K562 (cell line): Measurements from ENCODE around the gene CEP192. TPM values are rescaled to one million over a fixed set of nuclear protein-coding genes. Genes with fewer than 3 reads are reported as not detected.

ENCODE experiments used
- CHD1 ChIP-seq: fragments of 200-600 bp; sonication (generic); IDR thresholded peaks from one replicate; pipeline ENCODE4 v1.6.1; 2012; ENCODE audit warnings: mild to moderate bottlenecking, moderate library complexity, low read length, inconsistent platforms
- COPS2 ChIP-seq: fragments of 450-650 bp; conservative IDR thresholded peaks from 2 replicates; pipeline ENCODE4 v1.6.1; 2016; ENCODE audit warnings: mild to moderate bottlenecking, moderate library complexity
- DDX20 ChIP-seq: fragments of 450-650 bp; IDR thresholded peaks from 2 replicates; pipeline ENCODE4 v1.6.1; 2016; ENCODE audit warnings: missing genetic modification characterization, low read depth, mild to moderate bottlenecking, missing compliant biosample characterization, moderate library complexity
- ETV5 ChIP-seq: sonication (generic); formaldehyde crosslinking; IDR thresholded peaks from 2 replicates; pipeline ENCODE4 v1.4.0; 2020; ENCODE audit warnings: low read depth, mild to moderate bottlenecking, missing genetic modification reagents
- HMGN3 ChIP-seq: IDR thresholded peaks from 2 replicates; pipeline ENCODE4 v1.6.1; 2011; ENCODE audit warnings: borderline replicate concordance, low read depth, mild to moderate bottlenecking, mixed read lengths, low read length; ENCODE audit not compliant: insufficient read length; ENCODE audit errors: extremely low read depth
- KDM2B ChIP-seq: fragments of 250-450 bp; sonication (Bioruptor Pico); IDR thresholded peaks from 2 replicates; pipeline ENCODE4 v1.8.0; 2021; ENCODE audit warnings: mild to moderate bottlenecking, moderate library complexity
- NCOR1 ChIP-seq: fragments of 450-650 bp; IDR thresholded peaks from 2 replicates; pipeline ENCODE4 v1.6.1; 2016; ENCODE audit warnings: mild to moderate bottlenecking, moderate library complexity
- POLR3A ChIP-seq: IDR thresholded peaks from 2 replicates; pipeline ENCODE4 v1.6.1; 2011; ENCODE audit warnings: borderline replicate concordance, mild to moderate bottlenecking, moderate library complexity; ENCODE audit not compliant: insufficient read length, insufficient read depth; ENCODE audit errors: extremely low read depth
- POLR3G ChIP-seq: IDR thresholded peaks from 2 replicates; pipeline ENCODE4 v1.6.1; 2011; ENCODE audit not compliant: insufficient read length, insufficient replicate concordance; ENCODE audit errors: extremely low read depth
- PTRF ChIP-seq: fragments of 450-650 bp; IDR thresholded peaks from 2 replicates; pipeline ENCODE4 v1.6.1; 2016; ENCODE audit warnings: mild to moderate bottlenecking, missing genetic modification characterization, missing compliant biosample characterization
- TGIF2 ChIP-seq: sonication (generic); formaldehyde crosslinking; IDR thresholded peaks from 2 replicates; pipeline ENCODE4 v1.8.1; 2022; ENCODE audit warnings: mild to moderate bottlenecking, missing genetic modification reagents, moderate library complexity
- ZBTB1 ChIP-seq: sonication (generic); formaldehyde crosslinking; IDR thresholded peaks from 2 replicates; pipeline ENCODE4 v1.8.1; 2023; ENCODE audit warnings: missing genetic modification reagents, low read depth, mild to moderate bottlenecking, borderline replicate concordance
- polyA plus RNA-seq, 8 experiments: library from polyadenylated mRNA; depleted of rRNA in 4 of 8; stranded (reverse) in 5 of 8; unstranded in 3 of 8; fragments of >200 nt; fragmentation: Nextera tagmentation in 2 of 8; fragmentation: Illumina TruSeq in 1 of 8; extraction: Ambion mirVana in 2 of 8; extraction: Trizol in 1 of 8; gene quantifications; 2 replicates each; pipeline versions ENCODE4 v1.2.1 to v1.2.3, GENCODE V29; 2011 to 2014; ENCODE audit warnings: inconsistent platforms in 1 of 8, missing spikeins in 1 of 8
- total RNA-seq, 7 experiments: library from RNA; depleted of rRNA in 6 of 7; stranded (reverse); fragments of >200 nt in 6 of 7; fragmentation: Illumina TruSeq in 2 of 7; extraction: Trizol in 2 of 7; gene quantifications; 2 replicates each; pipeline versions ENCODE4 v1.2.1 to v1.2.3, GENCODE V29; 2011 to 2021; ENCODE audit warnings: low replicate concordance in 1 of 7
- TF ChIP-seq, protein P1 (sequence below): conservative IDR thresholded peaks from 2 replicates; pipeline ENCODE4 v1.6.1; 2011; ENCODE audit warnings: low read depth, mild to moderate bottlenecking, low read length; ENCODE audit not compliant: control insufficient read depth
- TF ChIP-seq, protein P2 (sequence below): fragments of 250-450 bp; sonication (Bioruptor Pico); IDR thresholded peaks from 2 replicates; pipeline ENCODE4 v1.9.0; 2021; ENCODE audit warnings: mild to moderate bottlenecking, inconsistent platforms
- TF ChIP-seq, protein P3 (sequence below), 2 experiments: IDR thresholded peaks in 1 of 2; conservative IDR thresholded peaks in 1 of 2; 2 replicates each; pipeline ENCODE4 v1.6.1; 2016; ENCODE audit warnings: low read depth in 2 of 2, mild to moderate bottlenecking in 1 of 2, missing compliant biosample characterization in 1 of 2, missing genetic modification characterization in 1 of 2, moderate library complexity in 1 of 2
- TF ChIP-seq, protein P4 (sequence below): sonication (generic); formaldehyde crosslinking; IDR thresholded peaks from 2 replicates; pipeline ENCODE4 v1.8.1; 2023; ENCODE audit warnings: mild to moderate bottlenecking, missing genetic modification reagents

The CEP192 gene
- total and polyA plus RNA-seq, 9 of the 15 experiments (the other 6 are each of a cell fraction or from before 2014, with no cell fraction given) = 14.4 to 54.4 (median 35.8) TPM

DNA sequence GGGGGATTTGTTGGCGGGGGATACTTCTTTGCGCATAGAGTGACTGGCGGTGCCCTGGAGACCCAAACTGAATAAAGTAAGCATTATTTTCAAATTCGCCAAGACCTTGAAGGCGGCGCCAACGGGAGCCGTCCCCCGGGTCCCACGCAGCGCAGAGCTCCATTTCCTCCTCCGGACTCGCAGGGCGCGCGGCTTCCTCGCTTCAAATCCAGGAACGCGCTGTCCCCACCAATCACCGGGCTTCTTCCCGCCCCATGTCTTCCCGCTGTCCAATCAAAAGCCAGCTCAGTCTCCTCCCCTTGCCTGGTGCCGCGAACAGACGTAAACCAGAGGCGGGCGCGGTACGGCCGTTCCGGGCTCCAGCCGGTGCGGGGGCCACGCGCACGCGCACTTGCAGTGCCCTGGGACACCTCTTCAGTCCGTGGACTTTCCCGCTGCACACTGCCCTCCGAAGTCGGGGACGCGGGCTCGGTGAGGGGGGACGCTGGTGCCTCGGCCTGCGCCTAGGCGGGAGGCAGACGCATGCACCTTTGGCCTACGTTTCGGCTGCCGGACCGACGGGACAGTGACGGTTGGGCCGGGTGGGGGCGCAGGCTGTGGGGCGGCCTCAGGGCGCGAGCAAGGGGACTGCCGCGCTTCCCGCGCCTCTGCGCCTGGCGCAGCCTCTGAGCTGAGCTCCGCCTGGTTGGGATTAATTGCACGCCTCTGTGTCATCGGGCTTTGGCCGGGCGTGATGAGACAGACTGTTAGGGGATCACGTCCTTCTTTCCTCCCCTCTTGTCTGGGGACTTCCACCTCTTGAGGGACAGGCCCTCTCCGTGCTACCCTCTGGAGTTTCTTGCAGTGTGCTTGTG lies at the start of gene CEP192 (continued):
- no peak for TF ChIP-seq CHD1
- no peak for TF ChIP-seq DDX20
- TF ChIP-seq, protein P1, sequence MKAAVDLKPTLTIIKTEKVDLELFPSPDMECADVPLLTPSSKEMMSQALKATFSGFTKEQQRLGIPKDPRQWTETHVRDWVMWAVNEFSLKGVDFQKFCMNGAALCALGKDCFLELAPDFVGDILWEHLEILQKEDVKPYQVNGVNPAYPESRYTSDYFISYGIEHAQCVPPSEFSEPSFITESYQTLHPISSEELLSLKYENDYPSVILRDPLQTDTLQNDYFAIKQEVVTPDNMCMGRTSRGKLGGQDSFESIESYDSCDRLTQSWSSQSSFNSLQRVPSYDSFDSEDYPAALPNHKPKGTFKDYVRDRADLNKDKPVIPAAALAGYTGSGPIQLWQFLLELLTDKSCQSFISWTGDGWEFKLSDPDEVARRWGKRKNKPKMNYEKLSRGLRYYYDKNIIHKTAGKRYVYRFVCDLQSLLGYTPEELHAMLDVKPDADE = peak; percentile 63; the same call in 1 of the 2 replicates
- no peak for TF ChIP-seq COPS2
- no peak for TF ChIP-seq TGIF2
- TF ChIP-seq, protein P2, sequence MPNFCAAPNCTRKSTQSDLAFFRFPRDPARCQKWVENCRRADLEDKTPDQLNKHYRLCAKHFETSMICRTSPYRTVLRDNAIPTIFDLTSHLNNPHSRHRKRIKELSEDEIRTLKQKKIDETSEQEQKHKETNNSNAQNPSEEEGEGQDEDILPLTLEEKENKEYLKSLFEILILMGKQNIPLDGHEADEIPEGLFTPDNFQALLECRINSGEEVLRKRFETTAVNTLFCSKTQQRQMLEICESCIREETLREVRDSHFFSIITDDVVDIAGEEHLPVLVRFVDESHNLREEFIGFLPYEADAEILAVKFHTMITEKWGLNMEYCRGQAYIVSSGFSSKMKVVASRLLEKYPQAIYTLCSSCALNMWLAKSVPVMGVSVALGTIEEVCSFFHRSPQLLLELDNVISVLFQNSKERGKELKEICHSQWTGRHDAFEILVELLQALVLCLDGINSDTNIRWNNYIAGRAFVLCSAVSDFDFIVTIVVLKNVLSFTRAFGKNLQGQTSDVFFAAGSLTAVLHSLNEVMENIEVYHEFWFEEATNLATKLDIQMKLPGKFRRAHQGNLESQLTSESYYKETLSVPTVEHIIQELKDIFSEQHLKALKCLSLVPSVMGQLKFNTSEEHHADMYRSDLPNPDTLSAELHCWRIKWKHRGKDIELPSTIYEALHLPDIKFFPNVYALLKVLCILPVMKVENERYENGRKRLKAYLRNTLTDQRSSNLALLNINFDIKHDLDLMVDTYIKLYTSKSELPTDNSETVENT (CRISPR knock-in tag) = peak; percentile 69
- TF ChIP-seq POLR3A = no peak
- TF ChIP-seq NCOR1 = no peak
- no peak for TF ChIP-seq POLR3G
- TF ChIP-seq, protein P3, sequence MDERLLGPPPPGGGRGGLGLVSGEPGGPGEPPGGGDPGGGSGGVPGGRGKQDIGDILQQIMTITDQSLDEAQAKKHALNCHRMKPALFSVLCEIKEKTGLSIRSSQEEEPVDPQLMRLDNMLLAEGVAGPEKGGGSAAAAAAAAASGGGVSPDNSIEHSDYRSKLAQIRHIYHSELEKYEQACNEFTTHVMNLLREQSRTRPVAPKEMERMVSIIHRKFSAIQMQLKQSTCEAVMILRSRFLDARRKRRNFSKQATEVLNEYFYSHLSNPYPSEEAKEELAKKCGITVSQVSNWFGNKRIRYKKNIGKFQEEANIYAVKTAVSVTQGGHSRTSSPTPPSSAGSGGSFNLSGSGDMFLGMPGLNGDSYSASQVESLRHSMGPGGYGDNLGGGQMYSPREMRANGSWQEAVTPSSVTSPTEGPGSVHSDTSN (CRISPR knock-in tag; IDR thresholded peaks at IDR 0.05; ENCODE audit: low read depth) = no peak
- TF ChIP-seq, protein P3 (tag; conservative IDR thresholded peaks at IDR 0.05; ENCODE audit: low read depth) = no peak
- peak; percentile 52; the same call in 1 of the 2 replicates for TF ChIP-seq ETV5 (CRISPR knock-in tag)
- TF ChIP-seq ZBTB1 (CRISPR knock-in tag) = no peak; the same call in 1 of the 2 replicates
- peak; percentile 77 for TF ChIP-seq HMGN3
- no peak for TF ChIP-seq PTRF (tag)
- TF ChIP-seq, protein P4, sequence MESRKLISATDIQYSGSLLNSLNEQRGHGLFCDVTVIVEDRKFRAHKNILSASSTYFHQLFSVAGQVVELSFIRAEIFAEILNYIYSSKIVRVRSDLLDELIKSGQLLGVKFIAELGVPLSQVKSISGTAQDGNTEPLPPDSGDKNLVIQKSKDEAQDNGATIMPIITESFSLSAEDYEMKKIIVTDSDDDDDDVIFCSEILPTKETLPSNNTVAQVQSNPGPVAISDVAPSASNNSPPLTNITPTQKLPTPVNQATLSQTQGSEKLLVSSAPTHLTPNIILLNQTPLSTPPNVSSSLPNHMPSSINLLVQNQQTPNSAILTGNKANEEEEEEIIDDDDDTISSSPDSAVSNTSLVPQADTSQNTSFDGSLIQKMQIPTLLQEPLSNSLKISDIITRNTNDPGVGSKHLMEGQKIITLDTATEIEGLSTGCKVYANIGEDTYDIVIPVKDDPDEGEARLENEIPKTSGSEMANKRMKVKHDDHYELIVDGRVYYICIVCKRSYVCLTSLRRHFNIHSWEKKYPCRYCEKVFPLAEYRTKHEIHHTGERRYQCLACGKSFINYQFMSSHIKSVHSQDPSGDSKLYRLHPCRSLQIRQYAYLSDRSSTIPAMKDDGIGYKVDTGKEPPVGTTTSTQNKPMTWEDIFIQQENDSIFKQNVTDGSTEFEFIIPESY (CRISPR knock-in tag) = 0 out of 2 replicates have a peak, but pooled peaks have one; percentile 57
- no peak for TF ChIP-seq KDM2B (CRISPR knock-in tag)
